Activated T-helper 1 cell treated with Interleukin-2 at 50 U/mL for 16 hours (primary cell): ENCODE results near the gene FRRS1L.

Source experiments
- DNase-seq: peaks from one replicate; pipeline ENCODE4 v3.0.0-alpha.2; 2020; ENCODE audit warnings: low read depth

Gene FRRS1L

GRCh38 chr9:109166771-109167601 lies at the start of gene FRRS1L:
FRRS1L (minus strand) TSS chr9:109167249; CDS start chr9:109167138, 111 bp downstream.
- no peak for DNase-seq

GRCh38 chr9:109214414-109214813 lies 47.4 kb upstream of the FRRS1L start:
- DNase-seq, result no peak

GRCh38 chr9:109213285-109214121 lies 46.5 kb upstream of the FRRS1L start:
- DNase-seq, result no peak

- no peak for DNase-seq
Observed at GRCh38 chr9:109212768-109213167, 45.7 kb upstream of the FRRS1L start.

GRCh38 chr9:109206670-109207069 lies 39.6 kb upstream of the FRRS1L start:
- DNase-seq, result no peak

- no peak for DNase-seq
Observed at GRCh38 chr9:109205526-109205925, 38.5 kb upstream of the FRRS1L start.

- no peak for DNase-seq
Observed at GRCh38 chr9:109203761-109204360, 36.8 kb upstream of the FRRS1L start.

GRCh38 chr9:109199676-109200075 lies 32.6 kb upstream of the FRRS1L start:
- no peak for DNase-seq

GRCh38 chr9:109198736-109199382 lies 31.8 kb upstream of the FRRS1L start:
- DNase-seq, result no peak

GRCh38 chr9:109193974-109194556 lies 27.0 kb upstream of the FRRS1L start:
- no peak for DNase-seq

- DNase-seq, result no peak
Observed at GRCh38 chr9:109192732-109193361, 25.8 kb upstream of the FRRS1L start.

- no peak for DNase-seq
Observed at GRCh38 chr9:109191746-109192145, 24.7 kb upstream of the FRRS1L start.

- DNase-seq, result no peak
Observed at GRCh38 chr9:109190151-109190550, 23.1 kb upstream of the FRRS1L start.

- DNase-seq, result no peak
Observed at GRCh38 chr9:109186857-109187520, 19.9 kb upstream of the FRRS1L start.

GRCh38 chr9:109182940-109183798 lies 16.1 kb upstream of the FRRS1L start:
- DNase-seq, result no peak

- DNase-seq, result no peak
Observed at GRCh38 chr9:109182550-109182939, 15.5 kb upstream of the FRRS1L start.

- no peak for DNase-seq
Observed at GRCh38 chr9:109181284-109181683, 14.2 kb upstream of the FRRS1L start.

- DNase-seq, result no peak
Observed at GRCh38 chr9:109179801-109180523, 12.9 kb upstream of the FRRS1L start.

- no peak for DNase-seq
Observed at GRCh38 chr9:109176963-109177362, 9.9 kb upstream of the FRRS1L start.
